BLaER1 (cell line): ENCODE data around the gene C3orf52.
"Not testable (repeated sequence)": the region's sequence is repeated elsewhere in the genome, so short reads cannot be mapped to it uniquely, and the experiment has no call there.

Experiments
- H3K27ac ChIP-seq: shearing (Covaris generic); formaldehyde crosslinking; 2 replicates; pipeline ENCODE4 v1.8.1; 2022
- H3K27me3 ChIP-seq: shearing (Covaris generic); formaldehyde crosslinking; 2 replicates; pipeline ENCODE4 v1.8.1; 2022
- H3K36me3 ChIP-seq: shearing (Covaris generic); formaldehyde crosslinking; 2 replicates; pipeline ENCODE4 v1.8.1; 2022
- H3K4me1 ChIP-seq: shearing (Covaris generic); formaldehyde crosslinking; 2 replicates; pipeline ENCODE4 v1.8.1; 2022
- H3K4me2 ChIP-seq: shearing (Covaris generic); formaldehyde crosslinking; 2 replicates; pipeline ENCODE4 v1.8.1; 2022
- H3K4me3 ChIP-seq: shearing (Covaris generic); formaldehyde crosslinking; 2 replicates; pipeline ENCODE4 v1.8.1; 2022
- H3K9ac ChIP-seq: shearing (Covaris generic); formaldehyde crosslinking; 2 replicates; pipeline ENCODE4 v1.8.1; 2022
- H3K9me3 ChIP-seq: shearing (Covaris generic); formaldehyde crosslinking; 2 replicates; pipeline ENCODE4 v1.8.1; 2022
- H4K20me1 ChIP-seq: shearing (Covaris generic); formaldehyde crosslinking; 2 replicates; pipeline ENCODE4 v1.8.1; 2022
- Cebpa-rat ChIP-seq: shearing (Covaris generic); IDR thresholded peaks from 2 replicates; pipeline ENCODE4 v1.8.1; 2022

C3orf52 gene, protein sequence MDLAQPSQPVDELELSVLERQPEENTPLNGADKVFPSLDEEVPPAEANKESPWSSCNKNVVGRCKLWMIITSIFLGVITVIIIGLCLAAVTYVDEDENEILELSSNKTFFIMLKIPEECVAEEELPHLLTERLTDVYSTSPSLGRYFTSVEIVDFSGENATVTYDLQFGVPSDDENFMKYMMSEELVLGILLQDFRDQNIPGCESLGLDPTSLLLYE

DNA sequence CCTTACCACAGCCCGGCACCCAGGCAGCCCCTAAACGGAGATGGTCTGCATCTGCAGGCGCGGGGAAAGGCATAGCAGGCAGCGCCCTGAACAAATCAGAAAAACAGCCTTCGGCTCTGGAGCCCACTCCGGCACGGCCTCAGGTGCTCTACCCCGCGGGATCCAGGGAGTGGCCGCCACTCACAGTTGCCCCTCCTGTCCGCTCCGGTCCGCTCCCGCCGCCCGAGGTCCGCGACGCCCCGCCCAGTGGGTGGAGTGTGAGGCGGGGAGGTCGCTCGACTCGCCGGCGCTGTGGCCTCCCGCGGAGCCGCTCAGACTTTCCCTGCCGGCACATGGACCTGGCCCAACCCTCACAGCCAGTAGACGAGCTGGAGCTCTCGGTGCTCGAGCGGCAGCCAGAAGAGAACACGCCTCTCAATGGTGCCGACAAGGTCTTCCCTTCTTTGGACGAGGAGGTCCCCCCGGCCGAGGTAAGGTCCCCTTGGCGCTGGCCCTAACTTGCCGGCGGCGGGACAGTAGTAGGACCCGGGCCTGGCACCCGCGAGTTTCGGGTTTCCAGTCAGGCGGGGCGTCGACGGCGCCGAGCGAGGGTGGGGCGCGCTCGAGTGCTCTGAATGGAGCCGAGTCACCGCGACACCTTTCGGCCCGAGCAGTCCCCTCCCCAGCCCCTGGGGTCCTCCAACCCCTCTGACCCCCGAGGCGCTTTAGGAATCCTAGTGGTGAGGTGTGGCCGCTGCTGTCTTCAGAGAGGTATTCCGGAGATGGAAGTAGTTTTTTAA lies at the start of gene C3orf52:
TSS of gene C3orf52 (plus strand) at position 314 of the 779 bp plus-strand sequence. CDS start at position 333, 19 bp downstream.
- Histone ChIP-seq H3K36me3 (no peaks in the 10 kb centered on the region), H3K4me1 (peaks cover 15% of the 10 kb centered on the region), H3K27me3 (peaks cover 36% of the 10 kb centered on the region), H3K9ac (no peak within 1 kb of the TSS), H3K4me3 (peak within 1 kb of the TSS; percentile 60), H3K4me2 (peak within 1 kb of the TSS; percentile 71), H3K27ac (no peak within 1 kb of the TSS), H4K20me1 (no peaks in the 10 kb centered on the region), H3K9me3 (peaks cover 7% of the 10 kb centered on the region; the same call in 1 of the 2 replicates)
- no peak for TF ChIP-seq Cebpa-rat

DNA sequence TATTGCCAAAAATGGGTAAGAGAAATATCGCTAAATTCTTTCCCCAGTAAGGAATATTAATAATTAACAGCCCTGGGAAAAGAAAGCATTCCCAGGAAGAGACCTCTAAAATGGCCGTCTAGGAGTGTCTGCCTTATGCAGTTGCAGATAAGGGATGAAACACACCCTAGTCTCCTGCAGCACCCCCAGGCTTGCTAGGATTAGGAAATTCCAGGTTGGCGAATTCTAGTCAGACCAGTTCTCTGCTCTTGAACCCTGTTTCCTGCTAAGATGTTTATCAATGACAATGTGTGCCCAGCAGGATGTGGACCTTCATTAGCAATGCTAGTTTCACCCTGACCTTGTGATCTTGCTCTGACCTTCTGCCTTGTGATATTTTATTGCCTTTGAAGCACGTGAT lies 49.0 kb upstream of the C3orf52 start:
- H3K9ac ChIP-seq, H3K4me2 ChIP-seq, H4K20me1 ChIP-seq, H3K4me1 ChIP-seq, H3K4me3 ChIP-seq, H3K27me3 ChIP-seq, H3K9me3 ChIP-seq, H3K27ac ChIP-seq, H3K36me3 ChIP-seq: not testable (repeated sequence)

DNA sequence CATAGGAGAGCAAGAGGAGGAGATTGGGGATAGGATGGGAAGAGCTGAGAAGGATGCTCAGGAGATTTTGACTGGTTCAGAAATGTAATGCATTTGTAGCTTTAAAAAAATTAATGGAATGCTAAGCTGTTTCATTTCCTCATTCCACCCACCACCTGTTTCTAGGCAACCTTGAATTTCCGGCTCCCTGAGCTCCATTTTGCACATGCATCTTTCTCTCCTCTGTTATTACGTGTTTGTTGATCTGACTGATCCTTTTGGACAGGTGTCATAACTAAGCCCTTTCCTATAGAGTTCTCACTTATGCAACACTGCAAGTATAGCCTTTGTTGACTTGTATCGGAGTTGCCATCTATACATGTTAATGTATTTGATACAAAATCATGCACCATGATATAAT lies 47.3 kb upstream of the C3orf52 start:
- TF ChIP-seq Cebpa-rat = no peak
- H3K9ac ChIP-seq = no peak overlapping the region
- H3K4me2 ChIP-seq = no peak overlapping the region
- H3K27ac ChIP-seq = no peak overlapping the region
- H3K4me1 ChIP-seq = no peaks in the 10 kb centered on the region
- H3K36me3 ChIP-seq = no peaks in the 10 kb centered on the region
- no peaks in the 10 kb centered on the region for H3K27me3 ChIP-seq
- no peaks in the 10 kb centered on the region for H4K20me1 ChIP-seq
- H3K4me3 ChIP-seq = no peak overlapping the region
- H3K9me3 ChIP-seq = no peaks in the 10 kb centered on the region

DNA sequence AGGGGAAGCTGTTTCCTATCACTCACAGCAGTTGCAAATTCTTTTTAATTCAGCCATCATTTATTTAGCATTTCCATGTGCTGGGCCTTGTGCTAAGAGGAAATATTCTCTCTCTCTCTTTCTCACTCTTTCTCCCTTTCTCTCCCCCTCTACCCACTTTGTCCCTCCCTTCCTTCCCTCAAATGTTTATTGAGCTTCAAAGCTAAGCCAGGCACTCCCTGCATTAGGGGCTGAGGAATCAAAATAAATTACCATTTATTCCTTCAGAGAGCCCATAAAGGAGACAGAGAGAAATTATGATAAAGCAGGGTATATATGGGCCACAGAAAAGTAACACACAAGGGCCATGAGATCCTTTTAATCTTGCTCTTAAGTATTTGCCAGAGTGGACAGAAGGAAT lies 44.9 kb upstream of the C3orf52 start:
- Histone ChIP-seq H3K9ac (no peak overlapping the region), H3K27me3 (no peaks in the 10 kb centered on the region), H3K4me3 (no peak overlapping the region), H3K36me3 (no peaks in the 10 kb centered on the region), H3K9me3 (no peaks in the 10 kb centered on the region), H3K4me2 (no peak overlapping the region), H4K20me1 (no peaks in the 10 kb centered on the region), H3K27ac (no peak overlapping the region), H3K4me1 (no peaks in the 10 kb centered on the region)
- no peak for TF ChIP-seq Cebpa-rat

DNA sequence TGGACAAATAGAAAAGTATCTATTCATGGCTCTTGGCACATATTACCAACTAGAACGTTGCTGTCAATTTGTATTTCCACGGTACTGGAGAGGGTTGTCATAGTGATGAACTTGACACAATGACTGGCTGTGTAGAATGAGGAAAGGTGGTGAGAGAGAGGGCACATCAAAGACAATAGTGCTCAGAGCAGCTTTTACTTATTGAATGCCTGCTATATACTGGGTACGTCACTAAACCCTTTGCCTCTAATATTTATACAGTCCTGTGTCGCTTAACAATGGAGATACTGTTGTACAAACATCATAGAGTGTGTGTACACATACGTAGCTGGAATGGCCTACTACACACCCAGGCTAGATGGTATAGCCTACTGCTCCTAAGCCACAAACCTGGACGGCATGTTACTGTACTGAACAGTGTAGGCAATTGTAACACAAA lies 43.3 kb upstream of the C3orf52 start:
- Histone ChIP-seq H3K4me3 (no peak overlapping the region), H4K20me1 (no peaks in the 10 kb centered on the region), H3K4me1 (no peaks in the 10 kb centered on the region), H3K27ac (no peak overlapping the region), H3K9ac (no peak overlapping the region), H3K36me3 (no peaks in the 10 kb centered on the region), H3K9me3 (no peaks in the 10 kb centered on the region), H3K4me2 (no peak overlapping the region), H3K27me3 (no peaks in the 10 kb centered on the region)
- no peak for TF ChIP-seq Cebpa-rat

DNA sequence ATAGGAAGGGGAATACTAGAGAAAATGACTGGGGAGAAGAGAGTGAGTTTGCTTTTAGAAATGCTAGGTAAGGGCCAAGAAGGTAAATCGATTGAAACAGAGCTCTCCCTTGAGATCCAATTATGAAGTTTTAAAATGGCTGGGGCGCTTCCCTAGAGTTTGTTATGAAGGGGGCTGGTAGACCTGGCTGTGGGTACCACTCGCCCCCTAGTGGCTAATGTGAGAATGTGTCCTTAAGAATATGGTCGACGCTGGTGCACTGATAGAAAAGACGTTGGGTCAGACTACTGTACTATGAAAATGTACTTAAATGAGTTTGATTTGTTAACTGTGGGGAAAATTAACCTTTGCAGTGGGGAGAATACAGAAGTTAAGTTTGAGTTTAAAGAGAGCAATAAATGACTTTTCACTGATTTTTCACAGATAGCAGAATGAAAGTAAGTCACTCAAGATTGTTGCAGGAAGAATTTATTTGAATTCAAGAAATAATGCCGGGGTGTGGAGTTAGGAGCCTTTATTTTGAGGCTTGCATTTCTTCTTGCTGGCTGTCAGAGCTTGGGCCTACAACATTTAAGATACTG lies 42.5 kb upstream of the C3orf52 start:
- Histone ChIP-seq H3K4me1 (no peaks in the 10 kb centered on the region), H3K27me3 (no peaks in the 10 kb centered on the region), H3K36me3 (no peaks in the 10 kb centered on the region), H3K9ac (no peak overlapping the region), H3K9me3 (no peaks in the 10 kb centered on the region), H3K4me2 (no peak overlapping the region), H4K20me1 (no peaks in the 10 kb centered on the region), H3K27ac (no peak overlapping the region), H3K4me3 (no peak overlapping the region)
- no peak for TF ChIP-seq Cebpa-rat

DNA sequence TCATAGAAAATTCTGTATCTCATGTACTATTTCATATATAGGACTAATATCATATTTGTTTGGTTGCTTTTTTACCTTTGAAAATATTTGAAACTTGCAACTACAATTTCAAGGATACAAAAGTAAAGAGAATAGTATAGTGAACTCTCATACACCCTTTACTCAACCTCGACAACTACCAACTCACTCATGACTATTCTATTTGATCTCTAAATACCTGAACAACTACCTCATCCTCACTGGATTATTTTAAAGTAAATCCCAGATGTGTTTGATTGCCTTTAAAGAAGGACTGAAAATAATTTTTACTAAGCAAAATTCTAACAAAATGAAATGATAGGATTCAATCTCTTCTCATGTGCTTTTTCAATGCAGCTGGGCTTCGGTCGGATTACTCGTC lies 39.6 kb upstream of the C3orf52 start:
- H3K36me3 ChIP-seq = no peaks in the 10 kb centered on the region
- TF ChIP-seq Cebpa-rat = no peak
- no peak overlapping the region for H3K4me2 ChIP-seq
- no peaks in the 10 kb centered on the region for H3K9me3 ChIP-seq
- no peak overlapping the region for H3K4me3 ChIP-seq
- H3K27ac ChIP-seq = no peak overlapping the region
- no peak overlapping the region for H3K9ac ChIP-seq
- no peaks in the 10 kb centered on the region for H4K20me1 ChIP-seq
- no peaks in the 10 kb centered on the region for H3K27me3 ChIP-seq
- H3K4me1 ChIP-seq = no peaks in the 10 kb centered on the region

DNA sequence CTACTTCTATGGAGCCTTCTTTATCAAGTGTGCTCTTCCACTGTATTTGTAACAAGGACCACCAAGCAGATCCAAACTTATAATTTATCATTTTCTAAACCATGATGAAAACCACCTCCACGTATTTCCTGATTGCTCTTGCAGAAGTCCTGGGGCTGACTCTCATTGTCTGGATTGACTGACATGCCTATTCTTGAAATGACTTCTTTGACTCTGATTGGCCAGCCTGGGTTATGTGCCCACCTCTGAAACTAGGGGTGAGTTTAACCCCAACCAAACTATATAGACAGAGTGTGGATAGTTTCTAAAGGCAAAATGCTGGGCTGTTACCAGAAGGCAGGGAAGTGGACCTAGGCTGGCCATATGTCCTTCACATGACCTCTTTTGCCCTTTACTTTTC lies 38.9 kb upstream of the C3orf52 start:
- Histone ChIP-seq H3K9ac (no peak overlapping the region), H3K27me3 (no peaks in the 10 kb centered on the region), H3K9me3 (no peaks in the 10 kb centered on the region), H3K36me3 (no peaks in the 10 kb centered on the region), H3K4me3 (no peak overlapping the region), H4K20me1 (no peaks in the 10 kb centered on the region), H3K4me2 (no peak overlapping the region), H3K27ac (no peak overlapping the region), H3K4me1 (no peaks in the 10 kb centered on the region)
- no peak for TF ChIP-seq Cebpa-rat

DNA sequence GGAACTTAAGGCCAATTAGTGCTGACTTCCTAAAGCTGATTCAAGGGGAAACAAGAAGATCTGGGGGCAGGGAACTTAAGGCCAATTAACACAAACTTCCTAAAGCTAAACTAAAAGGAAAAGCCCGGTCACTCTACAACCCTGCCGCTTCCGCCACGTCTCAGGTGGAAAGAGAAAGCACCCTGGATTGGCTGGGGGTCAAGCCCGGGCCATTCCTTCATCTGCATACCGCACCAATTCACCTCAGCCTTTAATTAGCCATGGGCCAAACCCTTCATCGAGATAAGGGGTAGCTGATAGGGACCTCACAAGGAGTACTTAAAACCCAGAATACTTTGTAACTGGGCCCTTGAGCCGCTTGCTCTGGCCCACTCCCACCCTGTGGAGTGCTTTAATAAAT lies 37.3 kb upstream of the C3orf52 start:
- Histone ChIP-seq H3K4me3 (no peak overlapping the region), H3K27me3 (no peaks in the 10 kb centered on the region), H4K20me1 (no peaks in the 10 kb centered on the region), H3K9me3 (no peaks in the 10 kb centered on the region), H3K4me1 (no peaks in the 10 kb centered on the region), H3K36me3 (no peaks in the 10 kb centered on the region), H3K27ac (no peak overlapping the region), H3K9ac (no peak overlapping the region), H3K4me2 (no peak overlapping the region)
- no peak for TF ChIP-seq Cebpa-rat

DNA sequence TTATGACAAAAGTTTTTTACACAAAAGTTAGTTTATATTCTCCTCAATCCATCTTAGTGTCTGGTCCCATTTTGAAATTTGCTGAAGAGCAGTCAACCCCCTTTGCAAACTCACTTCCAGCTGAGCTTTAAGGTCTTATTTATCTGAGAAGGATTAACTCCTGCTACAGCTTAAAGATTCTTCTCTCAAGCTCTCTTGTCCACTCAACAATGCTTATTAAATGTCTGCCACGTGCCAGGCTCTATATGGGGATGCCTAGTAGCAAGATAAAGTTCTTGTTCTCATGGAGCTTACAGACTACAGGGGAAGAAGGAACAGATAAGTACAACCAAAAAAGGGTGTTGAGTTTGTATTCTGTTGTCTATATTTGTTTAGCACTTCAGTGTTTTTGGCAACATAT lies 33.0 kb upstream of the C3orf52 start:
- no peak overlapping the region for H3K4me3 ChIP-seq
- H3K36me3 ChIP-seq = no peaks in the 10 kb centered on the region
- H3K9me3 ChIP-seq = no peaks in the 10 kb centered on the region
- H3K4me1 ChIP-seq = no peaks in the 10 kb centered on the region
- H4K20me1 ChIP-seq = no peaks in the 10 kb centered on the region
- no peak for TF ChIP-seq Cebpa-rat
- H3K4me2 ChIP-seq = no peak overlapping the region
- no peaks in the 10 kb centered on the region for H3K27me3 ChIP-seq
- no peak overlapping the region for H3K9ac ChIP-seq
- no peak overlapping the region for H3K27ac ChIP-seq
